OCI-LY7 (cell line): ENCODE data around the gene LAMB3. TPM values are rescaled to one million over a fixed set of nuclear protein-coding genes. Genes with fewer than 3 reads are reported as not detected.
A peak's percentile ranks its signal among the peaks of the same experiment; 100 is the strongest.
"Not testable (repeated sequence)": the region's sequence is repeated elsewhere in the genome, so short reads cannot be mapped to it uniquely, and the experiment has no call there.

ENCODE experiments used
- Bru-seq: library from RNA; stranded (reverse); fragments of 400-500 nt; gene quantifications from one replicate; lab custom pipeline; 2021; lab: Mats Ljungman, UMichigan
- BruChase-seq, 2 experiments: library from RNA; stranded (reverse); fragments of 400-500 nt; gene quantifications; one replicate each; lab custom pipeline; 2021; lab: Mats Ljungman, UMichigan
- BruUV-seq: library from RNA; stranded (reverse); fragments of 400-500 nt; replicated peaks from 2 replicates; lab custom pipeline; 2021; lab: Mats Ljungman, UMichigan
- CTCF ChIA-PET: fragments of 300-600 bp; sonication (Branson Sonifier 250); formaldehyde crosslinking; loops from one replicate; lab custom pipeline; 2022; ENCODE audit warnings: antibody characterized with exemption; ENCODE audit not compliant: unreplicated experiment; lab: Charles Lee
- POLR2A ChIA-PET: fragments of 300-600 bp; sonication (Branson Sonifier 250); formaldehyde crosslinking; loops from one replicate; lab custom pipeline; 2022; ENCODE audit warnings: antibody characterized with exemption; lab: Charles Lee
- DNase-seq: peaks from one replicate; pipeline ENCODE4 v3.0.0-alpha.2; 2015; ENCODE audit warnings: low spot score
- H2AFZ ChIP-seq: fragments of 200-600 bp; sonication (generic), shearing (Covaris generic); 2 replicates; pipeline ENCODE4 v1.6.1; 2014; ENCODE audit warnings: mild to moderate bottlenecking, antibody characterized with exemption, low read length, moderate library complexity
- H3K27ac ChIP-seq: fragments of 200-600 bp; sonication (generic); 2 replicates; pipeline ENCODE4 v1.5.1; 2014; ENCODE audit warnings: mixed run types, low read depth, mild to moderate bottlenecking, moderate library complexity, low read length, inconsistent platforms; ENCODE audit not compliant: poor library complexity, severe bottlenecking
- H3K36me3 ChIP-seq: fragments of 200-600 bp; sonication (generic); 2 replicates; pipeline ENCODE4 v1.6.1; 2014; ENCODE audit warnings: mild to moderate bottlenecking, antibody characterized with exemption, low read length, moderate library complexity, mixed read lengths; ENCODE audit not compliant: insufficient read depth
- H3K4me1 ChIP-seq: fragments of 200-600 bp; sonication (generic); 2 replicates; pipeline ENCODE4 v1.5.1; 2014; ENCODE audit warnings: mild to moderate bottlenecking, low read length; ENCODE audit not compliant: insufficient read depth, poor library complexity, severe bottlenecking
- H3K4me2 ChIP-seq: fragments of 200-600 bp; sonication (generic); 2 replicates; pipeline ENCODE4 v1.6.1; 2014; ENCODE audit warnings: mild to moderate bottlenecking, low read length
- H3K4me3 ChIP-seq: fragments of 200-600 bp; sonication (generic); 2 replicates; pipeline ENCODE4 v1.5.1; 2014; ENCODE audit warnings: mild to moderate bottlenecking, low read depth, low read length; ENCODE audit not compliant: poor library complexity, severe bottlenecking
- H3K79me2 ChIP-seq: fragments of 200-600 bp; sonication (generic); 2 replicates; pipeline ENCODE4 v1.6.1; 2016; ENCODE audit warnings: low read depth, mild to moderate bottlenecking, low read length, moderate library complexity, mixed read lengths; ENCODE audit not compliant: insufficient read depth
- H3K9me2 ChIP-seq: fragments of 200-600 bp; sonication (generic); 2 replicates; pipeline ENCODE4 v1.6.1; 2016; ENCODE audit warnings: mild to moderate bottlenecking, low read length, mixed read lengths; ENCODE audit not compliant: insufficient read depth
- H3K9me3 ChIP-seq: fragments of 200-600 bp; sonication (generic); 2 replicates; pipeline ENCODE4 v1.6.1; 2014; ENCODE audit warnings: mild to moderate bottlenecking, mixed run types, low read length, mixed read lengths
- H4K20me1 ChIP-seq: fragments of 200-600 bp; sonication (generic); 2 replicates; pipeline ENCODE4 v1.6.1; 2014; ENCODE audit warnings: mild to moderate bottlenecking, antibody characterized with exemption, low read length, moderate library complexity, mixed read lengths; ENCODE audit not compliant: insufficient read depth
- CTCF ChIP-seq: fragments of 200-600 bp; sonication (generic); conservative IDR thresholded peaks from 2 replicates; pipeline ENCODE4 v1.5.1; 2014; ENCODE audit warnings: mild to moderate bottlenecking, antibody characterized with exemption, low read length, moderate library complexity, mixed read lengths
- EZH2phosphoT487 ChIP-seq: fragments of 200-600 bp; sonication (generic); IDR thresholded peaks from 2 replicates; pipeline ENCODE4 v1.6.1; 2018; ENCODE audit warnings: low read depth, borderline replicate concordance, mild to moderate bottlenecking, mixed run types, antibody characterized with exemption, low read length, moderate library complexity, mixed read lengths
- intact Hi-C: fragments of 100-400 bp; cut with micrococcal nuclease; formaldehyde crosslinking; loops from one replicate; pipeline ENCODE4 v1.10.0; 2022; ENCODE audit not compliant: unreplicated experiment
- long read RNA-seq: library from polyadenylated mRNA; stranded (forward); transcript quantifications from one replicate; pipeline ENCODE4 v2.0.0, GENCODE V29; 2022
- total RNA-seq, 2 experiments: library from RNA; depleted of rRNA in 1 of 2; stranded (reverse); fragments of >200 nt in 1 of 2; shearing (Covaris generic) in 1 of 2; gene quantifications; 2 replicates each; pipeline ENCODE4 v1.2.3, GENCODE V29; 2014 to 2022

The LAMB3 gene
- total RNA-seq (2014; rRNA removed; shearing (Covaris generic)) (0.41 TPM in 1 of 2 replicates, not detected in the other), total RNA-seq (2022) (0.17 and 0.46 TPM in 2 replicates), Bru-seq, nascent RNA (percentile 17 among the genes with signal in this experiment), BruChase-seq, experiment 1, labeled RNA remaining after a 6-hour chase (percentile 17 among the genes with signal in this experiment), BruChase-seq, experiment 2, labeled RNA remaining after a 2-hour chase (percentile 20 among the genes with signal in this experiment)
- long read RNA-seq = 0 reads

DNA sequence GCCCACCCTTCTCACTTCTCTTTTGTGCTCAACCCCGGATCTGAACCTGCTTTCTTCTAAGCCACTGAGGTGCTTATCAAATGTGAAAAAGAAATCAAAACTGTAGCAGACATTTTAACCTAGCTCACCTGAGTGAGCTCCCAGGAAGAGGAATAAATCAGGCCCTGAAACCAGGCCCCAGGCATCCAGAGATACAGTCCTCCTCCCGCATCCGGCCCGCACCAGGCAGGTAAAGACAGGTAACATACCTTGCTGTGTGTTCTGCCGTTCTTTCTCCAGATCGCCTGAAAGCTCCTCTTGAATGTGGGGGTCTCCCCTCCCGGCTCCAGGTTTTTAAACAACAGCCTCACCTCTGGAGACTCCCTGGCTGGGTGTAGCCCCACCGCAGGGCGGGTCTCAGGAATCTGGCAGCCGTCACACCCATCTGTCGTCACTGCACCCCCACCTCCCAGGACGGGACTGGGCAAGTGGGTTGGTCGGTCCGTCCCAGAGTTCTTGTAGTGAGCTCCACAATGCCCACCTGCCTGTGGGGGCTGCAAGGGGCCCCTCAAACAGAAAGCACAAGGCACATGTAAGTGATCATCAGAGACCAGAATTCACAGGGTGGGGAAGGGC is at the start of gene LAMB3:
Gene LAMB3 (minus strand): TSS at position 305 of the 615 bp plus-strand sequence. CDS start 1,481 bp downstream, outside the sequence.
- H3K4me2 ChIP-seq = no peak within 1 kb of the TSS
- no peak for DNase-seq
- H3K9me2 ChIP-seq = no peaks in the 10 kb centered on the region
- H4K20me1 ChIP-seq = no peaks in the 10 kb centered on the region
- POLR2A ChIA-PET = no interaction called here
- no peaks in the 10 kb centered on the region for H3K4me1 ChIP-seq
- TF ChIP-seq EZH2phosphoT487 (no peak), CTCF (no peak)
- no peaks in the 10 kb centered on the region for H3K9me3 ChIP-seq
- BruUV-seq = no TSS peak
- H2AFZ ChIP-seq = no peak within 1 kb of the TSS
- intact Hi-C loops = no loop called here
- no peak within 1 kb of the TSS for H3K4me3 ChIP-seq
- no peak within 1 kb of the TSS for H3K27ac ChIP-seq
- CTCF ChIA-PET = no interaction called here
- H3K79me2 ChIP-seq = no peaks in the 10 kb centered on the region
- H3K36me3 ChIP-seq = no peaks in the 10 kb centered on the region

DNA sequence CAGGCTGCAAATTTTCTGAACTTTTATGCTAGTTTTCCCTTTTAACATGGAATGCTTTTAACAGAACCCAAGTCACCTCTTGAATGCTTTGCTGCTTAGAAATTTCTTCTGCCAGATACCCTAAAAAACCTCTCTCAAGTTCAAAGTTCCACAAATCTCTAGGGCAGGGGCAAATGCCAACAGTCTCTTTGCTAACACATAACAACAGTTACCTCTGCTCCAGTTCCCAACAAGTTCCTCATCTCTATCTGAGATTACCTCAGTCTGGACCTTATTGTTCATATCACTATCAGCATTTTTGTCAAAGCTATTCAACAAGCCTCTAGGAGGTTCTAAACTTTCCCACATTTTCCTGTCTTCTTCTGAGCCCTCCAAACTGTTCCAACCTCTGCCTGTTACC is 48.5 kb upstream of the LAMB3 start:
- BruUV-seq, H3K27ac ChIP-seq, POLR2A ChIA-PET, H3K9me2 ChIP-seq, H3K4me1 ChIP-seq, H4K20me1 ChIP-seq, H3K4me2 ChIP-seq, H3K9me3 ChIP-seq, DNase-seq, CTCF ChIA-PET, H2AFZ ChIP-seq, H3K4me3 ChIP-seq, H3K79me2 ChIP-seq, H3K36me3 ChIP-seq: not testable (repeated sequence)
- intact Hi-C loops = loop anchor here (1.0 kb wide), 1 partner anchor 45 kb away; no protein-coding TSS in a partner anchor

DNA sequence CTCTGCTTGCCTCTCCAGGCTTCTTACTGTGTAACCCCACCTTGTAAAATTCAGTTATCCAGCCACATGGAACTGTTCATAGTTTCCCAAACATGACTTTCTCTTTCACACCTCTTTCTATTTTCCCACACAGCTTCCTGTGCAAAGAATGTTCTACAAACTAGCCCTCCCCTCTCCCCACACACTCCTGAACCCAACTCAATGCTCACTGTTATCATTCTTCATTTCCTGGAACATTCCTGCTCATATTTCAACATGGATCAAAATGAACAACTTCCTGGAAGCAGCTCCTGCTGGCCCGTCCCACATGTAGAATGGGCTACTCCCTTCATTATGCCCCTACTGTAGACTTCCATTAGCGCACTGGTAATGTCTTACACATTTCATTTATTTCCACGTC is 44.9 kb upstream of the LAMB3 start:
- Histone ChIP-seq H3K4me1 (no peaks in the 10 kb centered on the region), H3K9me3 (no peaks in the 10 kb centered on the region), H3K36me3 (no peaks in the 10 kb centered on the region), H2AFZ (no peak overlapping the region), H3K4me3 (no peak overlapping the region), H3K4me2 (no peak overlapping the region), H3K79me2 (no peaks in the 10 kb centered on the region), H4K20me1 (no peaks in the 10 kb centered on the region), H3K9me2 (no peaks in the 10 kb centered on the region), H3K27ac (no peak overlapping the region)
- TF ChIP-seq EZH2phosphoT487 (no peak), CTCF (no peak)
- CTCF ChIA-PET = no interaction called here
- intact Hi-C loops = no loop called here
- POLR2A ChIA-PET = interaction anchor here (1.1 kb wide), 1 partner anchor 10 kb away, joined by 3 read pairs; no protein-coding TSS in a partner anchor
- BruUV-seq = no TSS peak
- no peak for DNase-seq
